ENCODE measurements around the gene DIP2C.

Gene DIP2C

GRCh38 chr10:521261-522250 is 167.9 kb downstream of the DIP2C start:
- no peaks in the 10 kb centered on the region for H3K36me3 ChIP-seq (ENCODE audit: control insufficient read depth in 2 of 2, insufficient read depth in 2 of 2, low read length in 2 of 2)
- H3K4me1 ChIP-seq (ENCODE audit: control insufficient read depth, insufficient read depth, low read length) = peaks cover 32% of the 10 kb centered on the region
- no peak overlapping the region for H3K9ac ChIP-seq (ENCODE audit: low read length in 2 of 2)
- H3K27me3 ChIP-seq (ENCODE audit: control insufficient read depth in 1 of 2, insufficient read depth in 2 of 2, low read length in 2 of 2) = no peaks in the 10 kb centered on the region
- H3K9me3 ChIP-seq (ENCODE audit: control insufficient read depth in 2 of 2, low read length in 2 of 2) = no peaks in the 10 kb centered on the region
- peak overlapping the region in 1 of 2 donors; percentile 44 for H3K4me3 ChIP-seq (ENCODE audit: low read length in 2 of 2)
- H3K27ac ChIP-seq (ENCODE audit: low read length) = no peak overlapping the region

DNA sequence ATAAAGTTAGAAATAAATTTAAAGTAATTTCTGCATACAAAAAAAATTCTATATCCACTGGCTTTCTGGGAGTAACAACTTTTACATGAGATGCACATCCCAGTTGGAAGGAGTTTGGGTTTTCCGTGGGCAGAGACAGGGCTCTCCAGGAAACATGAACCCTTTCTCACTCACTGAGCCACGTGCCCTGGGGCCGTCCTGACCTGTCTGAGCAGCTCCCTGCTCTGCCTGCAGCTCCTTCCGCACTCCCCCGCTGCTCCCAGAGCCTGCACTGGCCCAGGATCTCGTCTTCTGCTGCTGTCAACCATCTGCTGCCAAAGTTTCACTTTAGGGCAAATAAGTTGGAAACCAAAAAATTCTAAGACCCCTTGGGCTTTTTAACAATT is 169.1 kb downstream of the DIP2C start:
- H3K36me3 ChIP-seq (ENCODE audit: control insufficient read depth in 2 of 2, insufficient read depth in 2 of 2, low read length in 2 of 2) = no peaks in the 10 kb centered on the region
- H3K27me3 ChIP-seq (ENCODE audit: control insufficient read depth in 1 of 2, insufficient read depth in 2 of 2, low read length in 2 of 2) = no peaks in the 10 kb centered on the region
- no peak overlapping the region for H3K27ac ChIP-seq (ENCODE audit: low read length)
- peak overlapping the region in 1 of 2 donors; percentile 15 for H3K4me3 ChIP-seq (ENCODE audit: low read length in 2 of 2)
- H3K9ac ChIP-seq (ENCODE audit: low read length in 2 of 2) = no peak overlapping the region
- no peaks in the 10 kb centered on the region for H3K9me3 ChIP-seq (ENCODE audit: control insufficient read depth in 2 of 2, low read length in 2 of 2)
- H3K4me1 ChIP-seq (ENCODE audit: control insufficient read depth, insufficient read depth, low read length) = peaks cover 26% of the 10 kb centered on the region

DNA sequence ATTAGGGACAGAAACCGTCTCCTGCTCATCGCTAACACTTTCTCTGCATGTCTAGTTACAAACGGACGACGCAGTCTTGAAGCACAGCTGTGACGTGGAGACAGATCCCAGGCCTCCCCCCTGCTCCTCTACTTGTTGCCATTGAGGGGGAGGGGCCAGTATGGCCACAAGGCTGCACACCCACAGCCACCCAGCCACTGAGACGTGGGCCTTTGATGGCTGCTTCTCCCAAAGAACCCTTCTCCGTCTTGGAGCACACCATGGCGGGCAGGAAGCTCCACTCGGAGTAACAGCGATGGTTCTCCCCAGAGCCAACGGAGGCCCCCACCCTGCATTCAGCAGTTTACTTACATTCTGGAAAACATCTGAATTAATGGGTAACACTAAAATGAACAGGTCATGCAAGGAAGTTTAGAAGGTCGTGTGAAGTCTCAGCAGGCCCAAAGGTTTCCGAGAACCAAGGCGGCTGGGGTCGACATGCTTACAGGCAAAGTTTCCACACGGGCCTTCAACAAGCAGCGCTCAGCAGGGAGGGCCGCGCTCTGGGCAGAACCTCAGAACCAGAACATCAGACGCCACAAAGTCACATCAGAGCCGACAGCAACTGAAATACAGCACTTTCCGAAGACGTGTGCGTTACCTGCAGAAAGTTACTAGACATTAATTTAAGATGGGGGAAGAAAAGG is 169.6 kb downstream of the DIP2C start:
- Histone ChIP-seq H3K4me3 (ENCODE audit: low read length in 2 of 2) (no peak overlapping the region), H3K27me3 (ENCODE audit: control insufficient read depth in 1 of 2, insufficient read depth in 2 of 2, low read length in 2 of 2) (no peaks in the 10 kb centered on the region), H3K9ac (ENCODE audit: low read length in 2 of 2) (no peak overlapping the region), H3K36me3 (ENCODE audit: control insufficient read depth in 2 of 2, insufficient read depth in 2 of 2, low read length in 2 of 2) (no peaks in the 10 kb centered on the region), H3K4me1 (ENCODE audit: control insufficient read depth, insufficient read depth, low read length) (peaks cover 25% of the 10 kb centered on the region), H3K27ac (ENCODE audit: low read length) (no peak overlapping the region), H3K9me3 (ENCODE audit: control insufficient read depth in 2 of 2, low read length in 2 of 2) (no peaks in the 10 kb centered on the region)

- Histone ChIP-seq H3K27me3 (ENCODE audit: control insufficient read depth in 1 of 2, insufficient read depth in 2 of 2, low read length in 2 of 2) (no peaks in the 10 kb centered on the region), H3K9me3 (ENCODE audit: control insufficient read depth in 2 of 2, low read length in 2 of 2) (no peaks in the 10 kb centered on the region), H3K27ac (ENCODE audit: low read length) (no peak overlapping the region), H3K36me3 (ENCODE audit: control insufficient read depth in 2 of 2, insufficient read depth in 2 of 2, low read length in 2 of 2) (no peaks in the 10 kb centered on the region), H3K9ac (ENCODE audit: low read length in 2 of 2) (no peak overlapping the region), H3K4me1 (ENCODE audit: control insufficient read depth, insufficient read depth, low read length) (peaks cover 32% of the 10 kb centered on the region), H3K4me3 (ENCODE audit: low read length in 2 of 2) (no peak overlapping the region)
These were observed 170.3 kb downstream of the DIP2C start for GRCh38 chr10:519055-519715.

- Histone ChIP-seq H3K27ac (ENCODE audit: low read length) (no peak overlapping the region), H3K36me3 (ENCODE audit: control insufficient read depth in 2 of 2, insufficient read depth in 2 of 2, low read length in 2 of 2) (no peaks in the 10 kb centered on the region), H3K4me3 (ENCODE audit: low read length in 2 of 2) (no peak overlapping the region), H3K9me3 (ENCODE audit: control insufficient read depth in 2 of 2, low read length in 2 of 2) (no peaks in the 10 kb centered on the region), H3K4me1 (ENCODE audit: control insufficient read depth, insufficient read depth, low read length) (peaks cover 42% of the 10 kb centered on the region), H3K27me3 (ENCODE audit: control insufficient read depth in 1 of 2, insufficient read depth in 2 of 2, low read length in 2 of 2) (no peaks in the 10 kb centered on the region), H3K9ac (ENCODE audit: low read length in 2 of 2) (no peak overlapping the region)
These were observed 171.5 kb downstream of the DIP2C start for GRCh38 chr10:517872-518475.

DNA sequence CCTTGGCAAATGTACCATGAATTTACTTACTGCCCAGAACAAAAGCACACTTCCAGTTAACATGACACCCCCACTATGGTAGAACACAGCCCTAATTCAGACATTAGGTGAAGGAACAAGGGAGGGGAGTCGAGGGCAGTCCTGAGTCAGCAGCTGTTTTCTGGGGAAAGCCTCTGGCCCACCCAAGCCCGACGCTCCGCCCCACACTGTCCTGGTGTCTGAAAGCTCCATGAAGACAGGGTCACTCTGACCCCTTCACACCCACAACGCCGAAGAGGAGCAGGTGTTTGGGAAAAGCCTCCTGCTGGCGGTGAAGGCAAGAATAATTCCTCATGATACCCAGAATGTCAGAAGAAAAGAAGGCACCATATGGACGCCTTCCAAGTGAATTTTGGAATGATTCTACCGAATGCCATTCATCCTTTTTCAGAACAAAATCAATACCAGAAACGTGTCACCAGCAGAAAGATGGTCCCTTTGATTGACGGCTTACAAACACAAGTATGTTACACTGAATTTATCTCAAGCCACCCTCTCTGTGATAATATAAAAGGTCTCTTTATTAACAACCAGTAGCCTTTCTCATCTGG is 172.1 kb downstream of the DIP2C start:
- Histone ChIP-seq H3K36me3 (ENCODE audit: control insufficient read depth in 2 of 2, insufficient read depth in 2 of 2, low read length in 2 of 2) (no peaks in the 10 kb centered on the region), H3K4me1 (ENCODE audit: control insufficient read depth, insufficient read depth, low read length) (peaks cover 38% of the 10 kb centered on the region), H3K27me3 (ENCODE audit: control insufficient read depth in 1 of 2, insufficient read depth in 2 of 2, low read length in 2 of 2) (no peaks in the 10 kb centered on the region), H3K9me3 (ENCODE audit: control insufficient read depth in 2 of 2, low read length in 2 of 2) (no peaks in the 10 kb centered on the region), H3K9ac (ENCODE audit: low read length in 2 of 2) (peak overlapping the region in 1 of 2 donors; percentile 14), H3K27ac (ENCODE audit: low read length) (no peak overlapping the region), H3K4me3 (ENCODE audit: low read length in 2 of 2) (no peak overlapping the region)

DNA sequence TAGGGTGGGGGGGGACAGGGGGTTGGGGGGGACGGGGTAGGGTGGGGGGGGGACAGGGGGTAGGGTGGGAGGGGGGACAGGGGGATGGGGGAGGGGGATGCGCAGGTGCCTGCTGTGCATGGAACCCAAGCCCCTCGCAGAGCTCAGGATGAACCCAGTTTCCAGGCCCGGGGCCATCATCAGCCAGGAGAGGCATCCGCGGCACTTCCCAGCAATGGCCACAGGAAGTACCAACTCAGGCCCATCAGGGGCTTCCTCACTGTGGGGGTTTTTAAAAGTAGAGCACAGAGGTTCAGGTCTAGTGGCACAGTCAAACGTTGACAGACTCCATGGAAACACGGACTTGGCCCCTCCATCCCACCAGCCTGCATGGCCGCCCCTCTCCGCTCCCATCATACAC is 172.7 kb downstream of the DIP2C start:
- peaks cover 35% of the 10 kb centered on the region for H3K4me1 ChIP-seq (ENCODE audit: control insufficient read depth, insufficient read depth, low read length)
- H3K27ac ChIP-seq (ENCODE audit: low read length) = no peak overlapping the region

DNA sequence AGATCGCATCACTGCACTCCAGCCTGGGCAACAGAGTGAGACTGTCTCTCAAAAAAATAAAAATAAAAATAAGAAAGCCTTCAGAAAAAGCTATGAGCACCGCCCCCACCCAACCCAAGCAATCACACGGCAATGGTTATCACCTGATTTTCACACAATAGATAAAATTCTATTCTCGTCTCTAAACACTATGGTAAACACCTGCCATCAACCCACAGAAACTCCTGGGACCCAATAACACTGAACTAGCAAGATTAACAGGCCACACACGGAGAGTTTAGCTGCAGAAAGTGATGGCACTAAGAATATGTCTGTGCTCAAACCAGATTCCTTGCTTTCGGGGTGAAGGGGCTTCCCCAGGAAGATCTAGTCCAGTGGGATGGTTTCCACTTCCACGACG is 173.8 kb downstream of the DIP2C start:
- Histone ChIP-seq H3K9ac (ENCODE audit: low read length in 2 of 2) (no peak overlapping the region), H3K27ac (ENCODE audit: low read length) (no peak overlapping the region), H3K4me1 (ENCODE audit: control insufficient read depth, insufficient read depth, low read length) (peaks cover 37% of the 10 kb centered on the region), H3K4me3 (ENCODE audit: low read length in 2 of 2) (no peak overlapping the region), H3K36me3 (ENCODE audit: control insufficient read depth in 2 of 2, insufficient read depth in 2 of 2, low read length in 2 of 2) (no peaks in the 10 kb centered on the region), H3K9me3 (ENCODE audit: control insufficient read depth in 2 of 2, low read length in 2 of 2) (no peaks in the 10 kb centered on the region), H3K27me3 (ENCODE audit: control insufficient read depth in 1 of 2, insufficient read depth in 2 of 2, low read length in 2 of 2) (no peaks in the 10 kb centered on the region)

More for the DNA sequence above, 172.7 kb downstream of the DIP2C start:
- Histone ChIP-seq H3K9ac (ENCODE audit: low read length in 2 of 2) (peak overlapping the region in 1 of 2 donors; percentile 14), H3K27me3 (ENCODE audit: control insufficient read depth in 1 of 2, insufficient read depth in 2 of 2, low read length in 2 of 2) (no peaks in the 10 kb centered on the region), H3K4me3 (ENCODE audit: low read length in 2 of 2) (no peak overlapping the region), H3K36me3 (ENCODE audit: control insufficient read depth in 2 of 2, insufficient read depth in 2 of 2, low read length in 2 of 2) (no peaks in the 10 kb centered on the region), H3K9me3 (ENCODE audit: control insufficient read depth in 2 of 2, low read length in 2 of 2) (no peaks in the 10 kb centered on the region)

DNA sequence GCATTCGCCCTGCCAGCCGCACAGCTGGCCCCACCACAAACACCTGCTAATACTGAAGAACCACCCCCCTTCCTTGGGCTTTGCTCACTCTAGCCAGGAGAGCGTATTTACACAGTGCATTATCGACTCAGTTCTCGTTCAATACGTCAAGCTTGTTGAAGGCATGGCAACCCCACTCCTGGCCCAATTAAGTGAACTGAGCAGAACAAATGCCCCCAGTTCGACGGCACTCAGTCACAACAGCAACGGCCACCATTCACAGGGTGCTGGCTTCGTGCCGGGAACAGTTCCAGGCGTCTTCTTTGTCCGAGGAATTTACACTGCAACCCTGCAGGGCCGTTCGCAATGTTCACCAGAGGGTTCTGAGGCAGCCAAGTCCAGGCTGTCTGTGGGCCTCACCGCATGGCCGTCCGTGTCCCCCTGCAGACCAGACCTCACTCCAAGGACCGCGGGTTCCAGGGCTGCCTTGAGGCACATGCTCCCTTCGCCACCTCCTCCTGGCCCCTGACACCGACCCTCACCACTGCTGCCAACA is 175.3 kb downstream of the DIP2C start:
- Histone ChIP-seq H3K27ac (ENCODE audit: low read length) (peak overlapping the region; percentile 24), H3K9me3 (ENCODE audit: control insufficient read depth in 2 of 2, low read length in 2 of 2) (no peaks in the 10 kb centered on the region), H3K9ac (ENCODE audit: low read length in 2 of 2) (no peak overlapping the region), H3K4me1 (ENCODE audit: control insufficient read depth, insufficient read depth, low read length) (peaks cover 44% of the 10 kb centered on the region), H3K36me3 (ENCODE audit: control insufficient read depth in 2 of 2, insufficient read depth in 2 of 2, low read length in 2 of 2) (no peaks in the 10 kb centered on the region), H3K4me3 (ENCODE audit: low read length in 2 of 2) (peak overlapping the region in 1 of 2 donors; percentile 35), H3K27me3 (ENCODE audit: control insufficient read depth in 1 of 2, insufficient read depth in 2 of 2, low read length in 2 of 2) (no peaks in the 10 kb centered on the region)

DNA sequence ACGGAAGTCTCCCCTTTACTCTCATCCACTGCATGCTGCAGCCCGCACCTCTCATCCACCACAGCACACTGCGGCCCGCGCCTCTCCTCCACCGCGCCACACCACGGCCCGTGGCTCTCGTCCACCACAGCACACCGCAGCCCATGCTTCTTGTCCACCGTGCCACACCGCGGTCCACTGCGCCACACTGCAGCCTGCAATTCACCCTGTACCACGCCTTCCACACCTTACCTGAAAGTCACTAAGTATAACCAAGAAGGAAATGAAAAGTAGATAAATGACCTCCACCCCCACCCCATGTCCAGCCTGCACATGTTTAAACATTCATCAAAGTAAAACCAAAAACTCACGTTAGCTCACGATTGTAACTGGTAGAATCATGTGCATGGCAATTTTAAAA is 176.1 kb downstream of the DIP2C start:
- Histone ChIP-seq H3K27ac (ENCODE audit: low read length) (no peak overlapping the region), H3K9ac (ENCODE audit: low read length in 2 of 2) (no peak overlapping the region), H3K9me3 (ENCODE audit: control insufficient read depth in 2 of 2, low read length in 2 of 2) (no peaks in the 10 kb centered on the region), H3K27me3 (ENCODE audit: control insufficient read depth in 1 of 2, insufficient read depth in 2 of 2, low read length in 2 of 2) (no peaks in the 10 kb centered on the region), H3K36me3 (ENCODE audit: control insufficient read depth in 2 of 2, insufficient read depth in 2 of 2, low read length in 2 of 2) (no peaks in the 10 kb centered on the region), H3K4me1 (ENCODE audit: control insufficient read depth, insufficient read depth, low read length) (peaks cover 46% of the 10 kb centered on the region), H3K4me3 (ENCODE audit: low read length in 2 of 2) (peak overlapping the region in 1 of 2 donors; percentile 29)
